K562 (cell line): ENCODE results near the gene SCMH1. TPM values are rescaled to one million over a fixed set of nuclear protein-coding genes. Genes with fewer than 3 reads are reported as not detected.

Source experiments
- ATAC-seq: fragments of 200-7000 bp; cut with Tn5 transposase; 3 replicates; pipeline ENCODE4 v1.9.1; 2020; ENCODE audit warnings: moderate library complexity
- BruUV-seq: library from RNA; stranded (reverse); fragments of 400-500 nt; replicated peaks from 2 replicates; lab custom pipeline; 2021; lab: Mats Ljungman, UMichigan
- CTCF ChIA-PET: fragments of 300-600 bp; formaldehyde crosslinking; extraction: SDS; loops from one replicate; lab custom pipeline; 2021; ENCODE audit warnings: low intra/inter-chr PET ratio; lab: Yijun Ruan, JAX
- POLR2A ChIA-PET: fragments of 300-600, 350-650 bp; sonication (Branson Sonifier 250); formaldehyde crosslinking; extraction: SDS; loops from one replicate; lab custom pipeline; 2021; ENCODE audit warnings: antibody characterized with exemption, inconsistent platforms; lab: Yijun Ruan, JAX
- DNase-seq, 4 experiments: peaks; one replicate each; pipeline versions ENCODE4 v3.0.0 to v3.0.0-alpha.2; 2011 to 2018; ENCODE audit warnings: low spot score in 3 of 4, mixed read lengths in 3 of 4; ENCODE audit errors: extremely low read depth in 1 of 4
- FAIRE-seq: peaks from 2 replicates; lab custom pipeline; 2011; peaks lifted over from hg19 to GRCh38; lab: Jason Lieb, UNC
- H2AFZ ChIP-seq: 2 replicates; pipeline ENCODE4 v1.6.0; 2011; ENCODE audit warnings: low read depth, low read length, control low read depth, inconsistent platforms
- H3K27ac ChIP-seq: fragments of 200-600 bp; 3 replicates; pipeline ENCODE4 v1.8.0; 2011; ENCODE audit warnings: low read depth, mild to moderate bottlenecking, control low read depth, inconsistent platforms, low read length, moderate library complexity, mixed read lengths; ENCODE audit errors: extremely low read depth
- H3K27me3 ChIP-seq, 2 experiments: fragments of 300-600 bp in 1 of 2; 2 replicates in 1 of 2; 3 replicates in 1 of 2; pipeline versions ENCODE4 v1.6.0 to v1.8.0; 2011; ENCODE audit warnings: inconsistent platforms in 2 of 2, low read length in 2 of 2, mild to moderate bottlenecking in 1 of 2, mixed read lengths in 1 of 2, moderate library complexity in 1 of 2; ENCODE audit not compliant: control insufficient read depth in 2 of 2, insufficient read depth in 2 of 2
- H3K36me3 ChIP-seq: fragments of 300-600 bp; 3 replicates; pipeline ENCODE4 v1.8.0; 2011; ENCODE audit warnings: mild to moderate bottlenecking, low read length, inconsistent platforms; ENCODE audit not compliant: control insufficient read depth, insufficient read depth
- H3K4me1 ChIP-seq, 2 experiments: fragments of 200-600 bp in 1 of 2; replicated peaks in 1 of 2; 2 replicates in 1 of 2; 3 replicates in 1 of 2; pipeline versions ENCODE4 v1.5.1 to v1.8.0; 2011; ENCODE audit warnings: inconsistent platforms in 2 of 2, low read length in 2 of 2, mild to moderate bottlenecking in 1 of 2, mixed read lengths in 1 of 2, moderate library complexity in 1 of 2; ENCODE audit not compliant: control insufficient read depth in 2 of 2, insufficient read depth in 2 of 2
- H3K4me2 ChIP-seq: 2 replicates; pipeline ENCODE4 v1.6.1; 2011; ENCODE audit warnings: low read length, control low read depth, inconsistent platforms, mixed read lengths; ENCODE audit not compliant: insufficient read depth
- H3K4me3 ChIP-seq: fragments of 200-600 bp; sonication (generic), shearing (Covaris generic); 2 replicates; pipeline ENCODE4 v1.5.1; 2016; ENCODE audit warnings: control low read depth, inconsistent platforms
- H3K79me2 ChIP-seq: fragments of 200-600 bp; 3 replicates; pipeline ENCODE4 v1.8.0; 2011; ENCODE audit warnings: low read length, inconsistent platforms; ENCODE audit not compliant: control insufficient read depth, insufficient read depth
- H3K9ac ChIP-seq, 2 experiments: 2 replicates each; pipeline versions ENCODE4 v1.6.0 to v1.6.1; 2011; ENCODE audit warnings: low read depth in 2 of 2, low read length in 2 of 2, control low read depth in 1 of 2, inconsistent platforms in 1 of 2, mild to moderate bottlenecking in 1 of 2, mixed read lengths in 1 of 2; ENCODE audit not compliant: insufficient read depth in 1 of 2
- H3K9me1 ChIP-seq: one replicate; pipeline ENCODE4 v1.6.0; 2011; ENCODE audit warnings: inconsistent platforms, mild to moderate bottlenecking, low read length, moderate library complexity; ENCODE audit not compliant: control insufficient read depth, insufficient read depth
- H3K9me3 ChIP-seq: replicated peaks from 2 replicates; pipeline ENCODE4 v1.5.1; 2011; ENCODE audit warnings: low read depth, low read length, inconsistent platforms; ENCODE audit not compliant: control insufficient read depth, insufficient read depth
- H4K20me1 ChIP-seq: replicated peaks from 2 replicates; pipeline ENCODE4 v1.6.1; 2011; ENCODE audit warnings: low read length, inconsistent platforms, mixed read lengths; ENCODE audit not compliant: control insufficient read depth, insufficient read depth
- ARID3A ChIP-seq: IDR thresholded peaks from 2 replicates; pipeline ENCODE4 v1.6.1; 2012; ENCODE audit warnings: low read depth, low read length, improper control_type of control experiment, borderline replicate concordance
- BACH1 ChIP-seq: fragments of 200-800 bp; sonication (Bioruptor generic); IDR thresholded peaks from 2 replicates; pipeline ENCODE4 v1.6.1; 2016; ENCODE audit warnings: missing genetic modification characterization, missing compliant biosample characterization
- MAFK ChIP-seq: IDR thresholded peaks from 2 replicates; pipeline ENCODE4 v1.6.1; 2011; ENCODE audit warnings: low read length, improper control_type of control experiment
- NBN ChIP-seq: fragments of 450-650 bp; IDR thresholded peaks from 2 replicates; pipeline ENCODE4 v1.6.1; 2016; ENCODE audit warnings: low read depth, mild to moderate bottlenecking
- POLR2A ChIP-seq: fragments of 450-650 bp; conservative IDR thresholded peaks from 2 replicates; pipeline ENCODE4 v1.6.1; 2016
- POLR2G ChIP-seq: fragments of 200-400 bp; formaldehyde crosslinking; IDR thresholded peaks from 2 replicates; pipeline ENCODE4 v1.6.1; 2017; ENCODE audit warnings: low read depth, mild to moderate bottlenecking, antibody characterized with exemption, low read length, moderate library complexity
- RBFOX2 ChIP-seq: fragments of 200-400 bp; formaldehyde crosslinking; IDR thresholded peaks from 2 replicates; pipeline ENCODE4 v1.6.1; 2017; ENCODE audit warnings: low read depth, mild to moderate bottlenecking, low read length, moderate library complexity
- TEAD2 ChIP-seq: fragments of 450-650 bp; IDR thresholded peaks from 2 replicates; pipeline ENCODE4 v1.6.1; 2016; ENCODE audit warnings: missing genetic modification characterization, control low read depth, missing compliant biosample characterization
- USF1 ChIP-seq: sonication (generic); formaldehyde crosslinking; IDR thresholded peaks from 2 replicates; pipeline ENCODE4 v1.9.0; 2022; ENCODE audit warnings: mild to moderate bottlenecking, missing genetic modification reagents
- WGBS: fragments of 100-300 bp; shearing (Covaris generic); methylation state at CpG from one replicate; pipeline ENCODE4 v1.1.6; 2016; ENCODE audit warnings: low coverage, mixed read lengths; ENCODE audit not compliant: insufficient coverage; ENCODE audit errors: missing lambda C conversion rate; 5-methylcytosine and 5-hydroxymethylcytosine counted together
- in situ Hi-C: fragments of 300-500 bp; cut with MboI; formaldehyde crosslinking; loops from 4 replicates; pipeline ENCODE4 v1.15.0; 2018; ENCODE audit warnings: inconsistent platforms, mixed read lengths
- intact Hi-C: fragments of 100-400 bp; cut with micrococcal nuclease; formaldehyde crosslinking; loops from 2 replicates; pipeline ENCODE4 v1.14.2; 2022
- polyA plus RNA-seq, 8 experiments: library from polyadenylated mRNA; depleted of rRNA in 4 of 8; stranded (reverse) in 5 of 8; unstranded in 3 of 8; fragments of >200 nt; fragmentation: Nextera tagmentation in 2 of 8; fragmentation: Illumina TruSeq in 1 of 8; extraction: Ambion mirVana in 2 of 8; extraction: Trizol in 1 of 8; gene quantifications; 2 replicates each; pipeline versions ENCODE4 v1.2.1 to v1.2.3, GENCODE V29; 2011 to 2014; ENCODE audit warnings: inconsistent platforms in 1 of 8, missing spikeins in 1 of 8
- total RNA-seq, 7 experiments: library from RNA; depleted of rRNA in 6 of 7; stranded (reverse); fragments of >200 nt in 6 of 7; fragmentation: Illumina TruSeq in 2 of 7; extraction: Trizol in 2 of 7; gene quantifications; 2 replicates each; pipeline versions ENCODE4 v1.2.1 to v1.2.3, GENCODE V29; 2011 to 2021; ENCODE audit warnings: low replicate concordance in 1 of 7

Gene SCMH1
- total and polyA plus RNA-seq, 9 of the 15 experiments (the other 6 are each of a cell fraction or from before 2014, with no cell fraction given), result 8.5 to 37.0 (median 26.8) TPM

DNA sequence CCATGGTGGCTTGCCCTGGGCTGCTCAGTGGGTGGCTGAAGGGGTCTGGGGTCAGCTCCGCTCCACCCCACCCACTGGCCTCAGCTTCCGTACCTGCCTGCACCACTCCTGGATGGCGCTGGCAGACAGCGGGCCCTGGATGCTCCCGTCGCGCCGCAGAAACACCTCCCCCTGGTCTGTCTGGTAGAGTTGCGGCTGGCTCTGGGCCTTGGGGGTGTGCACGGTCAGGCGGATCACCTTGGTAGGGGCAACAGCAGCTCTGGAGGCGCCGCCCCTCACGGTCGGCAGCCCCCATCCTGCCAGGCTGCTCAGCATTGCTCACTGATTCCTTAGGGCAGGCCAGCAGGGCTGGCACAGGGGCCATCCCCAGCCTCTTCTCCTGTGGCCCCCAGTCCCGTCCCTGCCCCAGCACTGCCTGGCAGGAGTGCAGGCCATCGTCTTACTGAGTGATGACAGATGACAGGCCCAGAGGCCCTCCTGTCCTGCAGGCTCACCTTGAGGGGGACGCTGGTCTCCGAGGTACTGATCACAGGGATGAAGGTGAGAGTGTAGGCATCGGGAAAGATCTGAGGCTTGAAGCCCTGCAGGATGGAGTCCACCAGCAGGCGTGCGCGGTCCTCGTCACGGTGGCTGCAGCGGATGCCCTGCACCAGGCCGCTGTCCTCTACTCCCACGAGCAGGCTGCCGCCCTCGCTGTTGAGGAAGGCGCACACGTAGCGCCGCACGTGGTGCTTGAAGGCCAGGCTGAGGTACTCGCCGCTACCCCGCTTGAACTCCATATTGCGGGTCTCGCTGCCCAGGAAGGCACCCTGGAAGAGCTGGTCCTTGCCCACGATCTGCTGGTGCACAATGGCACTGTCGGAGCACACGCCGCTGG, 224.7 kb downstream of the SCMH1 start (continued):
- TF ChIP-seq USF1 (CRISPR knock-in tag) (no peak), NBN (no peak), TEAD2 (no peak), ARID3A (no peak), MAFK (no peak)
- TF ChIP-seq, all 486 proteins: peak for 5

- POLR2A ChIA-PET, result interaction anchor here (0.7 to 1.7 kb wide), 2 partner anchors 10 to 12 kb away, joined by 3 to 6 read pairs; no protein-coding TSS in a partner anchor
- no peak overlapping the region for H3K4me2 ChIP-seq
- H4K20me1 ChIP-seq, result no peaks in the 10 kb centered on the region
- ATAC-seq (no peak), FAIRE-seq (no peak), DNase-seq (no peak)
- H3K79me2 ChIP-seq, result no peaks in the 10 kb centered on the region
- peaks cover 0 to 19% of the 10 kb centered on the region in 2 experiments; a peak in 1 of 5 replicates for H3K4me1 ChIP-seq
- intact Hi-C loops (no loop called here), in situ Hi-C loops (no loop called here)
- H2AFZ ChIP-seq, result no peak overlapping the region
- H3K36me3 ChIP-seq, result peaks cover 84% of the 10 kb centered on the region
- H3K4me3 ChIP-seq, result no peak overlapping the region
- no peak overlapping the region for H3K27ac ChIP-seq
- 95% methylated on average over 13 of the region's 13 CpGs for WGBS
- BruUV-seq, result no TSS peak
- no peak overlapping the region for H3K9ac ChIP-seq
- H3K9me1 ChIP-seq, result peaks cover 10% of the 10 kb centered on the region
- CTCF ChIA-PET, result no interaction called here
- TF ChIP-seq RBFOX2, result peak; percentile 20; the same call in 1 of the 2 replicates
- TF ChIP-seq POLR2A, result 0 out of 2 replicates have a peak, but pooled peaks have one; percentile 7
- TF ChIP-seq POLR2G, result peak; percentile 64
- no peak for TF ChIP-seq BACH1 (tag)
- no peaks in the 10 kb centered on the region for H3K27me3 ChIP-seq
- H3K9me3 ChIP-seq, result no peaks in the 10 kb centered on the region
Observed at GRCh38 chr1:41015897-41016470, 226.1 kb downstream of the SCMH1 start.
